ENCODE results near the gene GAL3ST3. TPM values are rescaled to one million over a fixed set of nuclear protein-coding genes. Genes with fewer than 3 reads are reported as not detected.

GAL3ST3 gene
- total and polyA plus RNA-seq, 5 donors from 2014 or later, result not detected

DNA sequence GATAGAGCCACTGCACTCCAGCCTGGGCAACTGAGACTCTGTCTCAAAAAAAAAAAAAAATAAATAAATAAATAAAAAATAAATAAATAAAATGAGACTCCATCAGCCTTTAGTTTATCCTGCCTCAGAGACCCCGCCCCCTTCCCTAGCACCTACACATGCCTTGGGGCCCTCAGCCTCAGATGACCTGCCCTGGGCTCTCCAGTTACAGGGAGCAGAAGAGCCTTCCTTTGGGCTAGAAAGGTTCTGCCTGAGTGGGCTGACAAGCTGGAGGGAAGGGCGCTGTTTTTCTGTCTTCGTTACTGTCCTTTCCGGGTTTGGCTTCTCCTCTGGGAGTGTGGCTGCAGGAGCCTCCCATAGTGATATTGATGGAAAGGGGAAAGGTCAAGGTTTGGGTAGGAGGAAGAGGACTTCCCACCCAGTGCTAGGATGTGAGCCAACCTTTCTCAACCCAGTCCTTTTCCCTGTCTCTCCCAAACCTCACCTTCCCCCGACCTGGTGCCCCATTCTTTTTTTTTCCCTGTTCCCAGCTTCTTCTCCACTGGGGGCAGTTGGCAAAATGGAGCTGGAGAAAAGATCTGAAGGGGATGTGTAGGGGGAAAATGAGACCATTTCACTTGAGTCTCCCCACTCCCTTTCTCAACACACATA is 1.7 kb upstream of the GAL3ST3 start:
- H3K9me3 Mint-ChIP-seq, result peaks cover 0 to 2% (median 0%) of the 10 kb centered on the region in 7 donors
- peak overlapping the region; percentile 51 for H3K4me3 ChIP-seq (ENCODE audit: low read depth, low read length)
- peaks cover 18% of the 10 kb centered on the region for H3K36me3 Mint-ChIP-seq

DNA sequence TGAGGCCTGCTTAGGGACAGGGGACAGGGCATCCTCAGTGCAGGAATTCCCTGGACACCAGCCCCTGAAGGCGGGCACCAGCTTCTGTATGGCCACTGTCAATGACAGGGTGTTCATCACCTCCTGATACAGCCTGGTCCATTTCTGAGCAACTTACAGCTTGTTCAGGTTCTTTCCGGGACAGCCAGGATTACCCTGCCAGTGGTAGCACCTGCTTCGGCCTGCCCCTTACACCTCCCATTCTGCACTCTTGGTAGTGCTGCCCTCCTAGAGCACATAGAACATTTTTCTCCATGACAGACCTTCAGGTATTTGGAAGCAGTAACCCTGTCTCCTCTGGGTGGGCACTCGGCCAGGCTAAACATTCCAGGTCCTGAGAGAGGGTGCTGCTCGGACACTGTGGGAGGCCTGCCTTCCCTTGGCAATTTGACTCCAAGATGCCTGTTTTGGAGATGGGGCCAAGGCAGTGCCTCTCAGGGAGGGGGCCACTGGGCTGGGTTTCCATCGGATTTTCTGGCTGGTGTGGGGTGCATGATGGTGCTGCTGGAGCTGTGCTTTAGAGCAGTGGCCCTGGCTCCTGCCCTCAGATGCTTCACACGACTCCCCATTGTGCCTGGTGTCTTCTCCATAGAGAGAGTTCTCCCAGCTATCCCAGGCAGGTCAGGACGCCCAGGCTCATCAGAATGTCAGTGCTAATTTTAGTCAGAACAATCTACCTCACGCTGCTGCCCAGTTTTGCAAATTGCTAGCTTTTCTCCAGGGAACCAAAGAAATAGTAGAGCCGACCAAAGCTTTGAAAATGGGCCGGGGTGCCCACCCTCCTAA is 1.2 kb downstream of the GAL3ST3 start:
- Histone ChIP-seq H3K9me3 (ENCODE audit: control insufficient read depth in 2 of 2, low read length in 2 of 2) (no peaks in the 10 kb centered on the region), H3K4me3 (ENCODE audit: low read depth, low read length) (no peak overlapping the region), H3K27ac (ENCODE audit: insufficient read depth, low read length, poor library complexity, severe bottlenecking) (no peak overlapping the region), H3K4me1 (ENCODE audit: control insufficient read depth, insufficient read depth, low read length, poor library complexity, severe bottlenecking) (peaks cover 24% of the 10 kb centered on the region), H3K36me3 (ENCODE audit: control insufficient read depth, insufficient read depth, low read length) (no peaks in the 10 kb centered on the region), H3K27me3 (ENCODE audit: control insufficient read depth, insufficient read depth, low read length) (no peaks in the 10 kb centered on the region)
- peaks cover 5 to 40% (median 19%) of the 10 kb centered on the region in 4 donors for H3K4me1 Mint-ChIP-seq
- H3K36me3 Mint-ChIP-seq, result peaks cover 4% of the 10 kb centered on the region
- peak overlapping the region in 1 of 4 donors; percentile 25 for H3K4me3 Mint-ChIP-seq
- ATAC-seq (ENCODE audit: low read depth in 2 of 2) (no peak), DNase-seq (no peak)
- H3K27ac Mint-ChIP-seq, result no peak overlapping the region
- peaks cover 0 to 2% (median 0%) of the 10 kb centered on the region in 7 donors for H3K9me3 Mint-ChIP-seq
- peaks cover 22% of the 10 kb centered on the region for H3K27me3 Mint-ChIP-seq

More for the DNA sequence above, 1.7 kb upstream of the GAL3ST3 start:
- H3K27me3 Mint-ChIP-seq, result peaks cover 18% of the 10 kb centered on the region
- peak overlapping the region in 2 of 3 donors; percentile 93 to 99 for H3K27ac Mint-ChIP-seq
- Histone ChIP-seq H3K27me3 (ENCODE audit: control insufficient read depth, insufficient read depth, low read length) (no peaks in the 10 kb centered on the region), H3K36me3 (ENCODE audit: control insufficient read depth, insufficient read depth, low read length) (peaks cover 14% of the 10 kb centered on the region), H3K4me1 (ENCODE audit: control insufficient read depth, insufficient read depth, low read length, poor library complexity, severe bottlenecking) (peaks cover 27% of the 10 kb centered on the region), H3K9me3 (ENCODE audit: control insufficient read depth in 2 of 2, low read length in 2 of 2) (no peaks in the 10 kb centered on the region), H3K27ac (ENCODE audit: insufficient read depth, low read length, poor library complexity, severe bottlenecking) (peak overlapping the region; percentile 86)
- peaks cover 10 to 46% (median 19%) of the 10 kb centered on the region in 4 donors for H3K4me1 Mint-ChIP-seq
- ATAC-seq (ENCODE audit: low read depth in 2 of 2), result no peak
- no peak for DNase-seq
- peak overlapping the region; percentile 65 to 100 (median 94) for H3K4me3 Mint-ChIP-seq

DNA sequence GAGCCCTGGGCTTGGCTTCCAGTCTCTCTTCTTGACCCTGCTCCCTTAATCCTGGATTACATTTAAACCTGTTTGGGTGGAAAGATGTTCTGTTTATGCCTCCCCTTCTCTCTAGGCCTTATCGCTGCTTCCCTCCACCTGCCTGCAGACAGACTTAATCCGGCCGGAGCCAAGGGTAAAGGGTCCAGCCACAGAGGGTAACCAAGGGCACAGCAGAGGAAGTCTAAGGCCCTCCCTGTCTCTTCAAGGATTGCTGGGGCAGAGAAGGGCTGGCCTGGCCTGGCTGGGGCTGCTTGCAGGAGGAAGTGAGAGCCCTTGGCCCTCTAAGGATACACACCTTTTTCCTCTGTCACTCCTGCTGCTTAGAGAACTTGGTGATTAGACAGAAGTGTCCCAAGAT is 2.1 kb downstream of the GAL3ST3 start:
- Histone ChIP-seq H3K9me3 (ENCODE audit: control insufficient read depth in 2 of 2, low read length in 2 of 2) (no peaks in the 10 kb centered on the region), H3K27ac (ENCODE audit: insufficient read depth, low read length, poor library complexity, severe bottlenecking) (no peak overlapping the region), H3K4me3 (ENCODE audit: low read depth, low read length) (no peak overlapping the region), H3K4me1 (ENCODE audit: control insufficient read depth, insufficient read depth, low read length, poor library complexity, severe bottlenecking) (peaks cover 20% of the 10 kb centered on the region), H3K36me3 (ENCODE audit: control insufficient read depth, insufficient read depth, low read length) (no peaks in the 10 kb centered on the region), H3K27me3 (ENCODE audit: control insufficient read depth, insufficient read depth, low read length) (no peaks in the 10 kb centered on the region)
- Mint-ChIP-seq H3K4me3 (peak overlapping the region in 1 of 4 donors; percentile 47), H3K36me3 (no peaks in the 10 kb centered on the region), H3K27me3 (peaks cover 19% of the 10 kb centered on the region), H3K4me1 (peaks cover 0 to 32% (median 14%) of the 10 kb centered on the region in 4 donors), H3K27ac (peak overlapping the region in 1 of 3 donors; percentile 26), H3K9me3 (peaks cover 0 to 2% (median 0%) of the 10 kb centered on the region in 7 donors)
- no peak for DNase-seq
- ATAC-seq (ENCODE audit: low read depth in 2 of 2), result no peak

DNA sequence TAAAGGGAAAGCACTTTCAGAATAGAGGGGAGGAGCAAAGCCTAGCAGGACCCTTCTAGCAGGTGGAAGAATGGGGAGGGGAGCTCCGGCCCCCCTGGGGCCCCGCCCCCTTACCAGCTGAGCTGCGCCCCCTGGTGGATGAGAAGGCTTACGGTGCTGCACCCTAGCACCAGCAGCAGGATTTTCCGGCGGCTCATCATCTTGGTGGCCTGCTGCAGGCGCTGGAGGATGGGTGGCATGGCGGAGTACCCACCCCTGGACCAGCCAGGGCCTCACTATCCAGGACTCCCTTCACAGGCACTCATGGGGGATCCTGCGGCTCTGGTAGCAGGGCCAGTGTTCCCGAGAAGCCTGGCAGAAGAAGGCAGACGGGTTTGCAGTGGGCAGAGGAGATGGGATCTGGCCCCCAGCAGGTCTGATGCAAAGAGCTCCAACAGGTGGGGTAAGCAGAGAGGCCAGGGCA is 3.8 kb downstream of the GAL3ST3 start:
- H3K4me3 ChIP-seq (ENCODE audit: low read depth, low read length), result peak overlapping the region; percentile 43
- H3K36me3 Mint-ChIP-seq, result no peaks in the 10 kb centered on the region
- peaks cover 0 to 21% (median 8%) of the 10 kb centered on the region in 4 donors for H3K4me1 Mint-ChIP-seq
- H3K4me1 ChIP-seq (ENCODE audit: control insufficient read depth, insufficient read depth, low read length, poor library complexity, severe bottlenecking), result peaks cover 13% of the 10 kb centered on the region
- DNase-seq (peak; percentile 79 to 81 (median 79)), ATAC-seq (ENCODE audit: low read depth in 2 of 2) (peak; percentile 89 to 91)
- no peaks in the 10 kb centered on the region for H3K9me3 ChIP-seq (ENCODE audit: control insufficient read depth in 2 of 2, low read length in 2 of 2)
- no peaks in the 10 kb centered on the region for H3K36me3 ChIP-seq (ENCODE audit: control insufficient read depth, insufficient read depth, low read length)
- peaks cover 18% of the 10 kb centered on the region for H3K27me3 Mint-ChIP-seq
- peaks cover 3% of the 10 kb centered on the region for H3K27me3 ChIP-seq (ENCODE audit: control insufficient read depth, insufficient read depth, low read length)
- H3K27ac Mint-ChIP-seq, result peak overlapping the region in 1 of 3 donors; percentile 29
- no peak overlapping the region for H3K4me3 Mint-ChIP-seq
- peaks cover 0 to 2% (median 0%) of the 10 kb centered on the region in 7 donors for H3K9me3 Mint-ChIP-seq
- no peak overlapping the region for H3K27ac ChIP-seq (ENCODE audit: insufficient read depth, low read length, poor library complexity, severe bottlenecking)

DNA sequence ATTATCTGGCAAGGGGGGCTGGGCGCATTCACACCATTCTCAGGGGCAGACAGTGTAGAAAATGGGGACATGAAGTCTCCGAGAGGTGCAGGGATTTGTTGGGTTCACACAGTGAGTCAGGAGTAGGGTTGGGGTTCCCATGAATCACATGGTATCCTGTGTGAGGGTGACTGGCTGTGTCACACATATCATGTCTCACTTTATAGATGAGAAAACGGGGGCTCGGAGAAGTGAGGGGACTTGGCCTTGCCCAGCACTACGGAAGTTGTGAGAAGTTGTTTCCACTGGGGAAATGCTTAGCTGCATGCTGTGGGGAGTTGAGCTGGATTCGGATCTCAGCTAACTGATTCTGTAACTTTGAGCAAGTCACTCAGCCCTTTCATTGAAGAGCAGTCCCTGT is 4.2 kb downstream of the GAL3ST3 start:
- H3K4me1 ChIP-seq (ENCODE audit: control insufficient read depth, insufficient read depth, low read length, poor library complexity, severe bottlenecking), result peaks cover 13% of the 10 kb centered on the region
- Mint-ChIP-seq H3K4me3 (no peak overlapping the region), H3K27ac (peak overlapping the region in 2 of 3 donors; percentile 29 to 32), H3K4me1 (peaks cover 0 to 21% (median 8%) of the 10 kb centered on the region in 4 donors), H3K9me3 (peaks cover 0 to 2% (median 0%) of the 10 kb centered on the region in 7 donors), H3K36me3 (no peaks in the 10 kb centered on the region), H3K27me3 (peaks cover 17% of the 10 kb centered on the region)
- H3K9me3 ChIP-seq (ENCODE audit: control insufficient read depth in 2 of 2, low read length in 2 of 2), result no peaks in the 10 kb centered on the region
- no peak overlapping the region for H3K27ac ChIP-seq (ENCODE audit: insufficient read depth, low read length, poor library complexity, severe bottlenecking)
- DNase-seq, result no peak
- H3K36me3 ChIP-seq (ENCODE audit: control insufficient read depth, insufficient read depth, low read length), result no peaks in the 10 kb centered on the region
- ATAC-seq (ENCODE audit: low read depth in 2 of 2), result peak in 1 of 2 donors; percentile 30
- peak overlapping the region; percentile 43 for H3K4me3 ChIP-seq (ENCODE audit: low read depth, low read length)
- peaks cover 3% of the 10 kb centered on the region for H3K27me3 ChIP-seq (ENCODE audit: control insufficient read depth, insufficient read depth, low read length)

DNA sequence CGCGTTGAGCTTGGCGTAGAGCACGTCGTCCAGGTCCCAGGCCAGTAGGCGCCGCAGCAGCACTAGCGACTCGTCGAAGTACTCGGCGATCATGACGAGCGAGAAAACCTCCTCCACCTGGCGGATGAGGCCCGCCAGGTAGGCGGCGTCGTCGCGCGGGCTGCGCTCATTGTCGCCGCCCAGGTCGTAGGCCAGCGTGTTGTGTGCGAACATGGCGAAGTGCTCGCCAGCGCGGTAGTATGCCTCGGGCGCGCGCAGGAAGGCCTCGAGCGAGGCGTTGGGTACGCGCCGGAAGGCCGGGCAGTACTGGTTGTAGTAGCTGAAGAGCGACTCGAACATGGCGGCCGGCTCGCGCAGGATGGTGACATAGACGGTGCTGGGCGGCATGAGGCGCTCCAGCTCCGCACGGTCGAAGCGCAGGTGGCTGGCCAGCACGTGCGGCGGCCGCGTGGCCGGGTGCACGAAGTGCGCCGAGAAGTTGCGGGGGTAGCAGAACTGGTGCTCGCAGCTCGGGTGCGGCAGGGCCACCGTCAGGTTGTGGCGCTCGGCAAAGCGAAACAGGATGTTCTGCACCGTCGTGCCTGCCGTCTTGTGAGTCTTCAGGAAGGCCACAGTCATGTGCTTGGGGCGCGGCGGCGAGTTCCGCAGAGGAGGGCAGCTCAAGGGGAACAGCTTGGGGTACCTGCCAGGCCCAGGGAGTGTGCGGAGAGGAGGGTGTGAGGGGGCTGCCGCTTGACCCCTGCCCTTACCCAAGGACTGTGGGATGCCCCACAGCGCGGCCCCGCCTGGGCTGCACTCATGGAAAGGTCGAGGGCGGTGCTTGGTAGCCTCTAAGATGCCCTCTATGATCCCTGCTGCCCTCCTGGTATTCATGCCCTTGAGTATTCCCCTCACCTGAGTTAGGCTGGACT is 5.7 kb downstream of the GAL3ST3 start:
- Histone ChIP-seq H3K27ac (ENCODE audit: insufficient read depth, low read length, poor library complexity, severe bottlenecking) (no peak overlapping the region), H3K9me3 (ENCODE audit: control insufficient read depth in 2 of 2, low read length in 2 of 2) (no peaks in the 10 kb centered on the region), H3K4me1 (ENCODE audit: control insufficient read depth, insufficient read depth, low read length, poor library complexity, severe bottlenecking) (peaks cover 6% of the 10 kb centered on the region), H3K27me3 (ENCODE audit: control insufficient read depth, insufficient read depth, low read length) (peaks cover 3% of the 10 kb centered on the region), H3K4me3 (ENCODE audit: low read depth, low read length) (no peak overlapping the region), H3K36me3 (ENCODE audit: control insufficient read depth, insufficient read depth, low read length) (no peaks in the 10 kb centered on the region)
- no peak for ATAC-seq (ENCODE audit: low read depth in 2 of 2)
- Mint-ChIP-seq H3K9me3 (no peaks in the 10 kb centered on the region), H3K36me3 (no peaks in the 10 kb centered on the region), H3K27ac (no peak overlapping the region), H3K4me3 (no peak overlapping the region), H3K4me1 (peaks cover 0 to 17% (median 8%) of the 10 kb centered on the region in 4 donors), H3K27me3 (peaks cover 13% of the 10 kb centered on the region)
- DNase-seq, result no peak
